Brain microvascular endothelial cell (primary cell): ENCODE data around the gene ZNHIT3.
A peak's percentile ranks its signal among the peaks of the same experiment; 100 is the strongest.

Experiments
- DNase-seq: peaks from one replicate; pipeline ENCODE4 v3.0.0-alpha.2; 2020
- H3K27ac ChIP-seq: fragments of 250-450 bp; sonication (Bioruptor Pico); 2 replicates; pipeline ENCODE4 v1.5.1; 2020; ENCODE audit warnings: mild to moderate bottlenecking, moderate library complexity
- H3K27me3 ChIP-seq: fragments of 250-450 bp; sonication (Bioruptor Pico); replicated peaks from 2 replicates; pipeline ENCODE4 v1.5.1; 2020; ENCODE audit warnings: mild to moderate bottlenecking
- H3K36me3 ChIP-seq: fragments of 250-450 bp; sonication (Bioruptor Pico); replicated peaks from 2 replicates; pipeline ENCODE4 v1.5.1; 2020; ENCODE audit warnings: mild to moderate bottlenecking
- H3K4me3 ChIP-seq: 2 replicates; pipeline ENCODE4 v1.5.1; 2011; ENCODE audit warnings: low read depth, mild to moderate bottlenecking, control low read depth, low read length, moderate library complexity
- CTCF ChIP-seq: IDR thresholded peaks from 2 replicates; pipeline ENCODE4 v1.5.1; 2011; ENCODE audit warnings: low read depth, mild to moderate bottlenecking, moderate library complexity, low read length, control low read depth, inconsistent platforms; ENCODE audit errors: missing control alignments
- in situ Hi-C: cut with HindIII; loops from 2 replicates; pipeline ENCODE4 v1.10.0; 2017; ENCODE audit warnings: low sequenced_read_pairs, low pct_ligation_motif_present

ZNHIT3 gene

GRCh38 chr17:36535669-36536081 is 49.2 kb downstream of the ZNHIT3 start:
- peak overlapping the region; percentile 93 for H3K4me3 ChIP-seq
- no peak for TF ChIP-seq CTCF
- DNase-seq = no peak
- H3K27me3 ChIP-seq = no peaks in the 10 kb centered on the region
- peaks cover 13% of the 10 kb centered on the region for H3K36me3 ChIP-seq
- in situ Hi-C loops = no loop called here
- H3K27ac ChIP-seq = peak overlapping the region; percentile 92

- in situ Hi-C loops = no loop called here
- H3K4me3 ChIP-seq = no peak overlapping the region
- H3K36me3 ChIP-seq = peaks cover 2% of the 10 kb centered on the region
- no peaks in the 10 kb centered on the region for H3K27me3 ChIP-seq
- no peak overlapping the region for H3K27ac ChIP-seq
- TF ChIP-seq CTCF = no peak
- DNase-seq = no peak
Observed at GRCh38 chr17:36540696-36541095, 54.2 kb downstream of the ZNHIT3 start.

GRCh38 chr17:36542755-36543154 is 56.3 kb downstream of the ZNHIT3 start:
- no peaks in the 10 kb centered on the region for H3K27me3 ChIP-seq
- H3K36me3 ChIP-seq = no peaks in the 10 kb centered on the region
- H3K4me3 ChIP-seq = no peak overlapping the region
- H3K27ac ChIP-seq = no peak overlapping the region
- TF ChIP-seq CTCF = no peak
- no peak for DNase-seq
- in situ Hi-C loops = no loop called here

- in situ Hi-C loops = no loop called here
- H3K36me3 ChIP-seq = no peaks in the 10 kb centered on the region
- no peaks in the 10 kb centered on the region for H3K27me3 ChIP-seq
- H3K27ac ChIP-seq = peak overlapping the region; percentile 95
- peak; percentile 34 for TF ChIP-seq CTCF
- DNase-seq = peak; percentile 47
- peak overlapping the region; percentile 95 for H3K4me3 ChIP-seq
Observed at GRCh38 chr17:36544044-36544306, 57.5 kb downstream of the ZNHIT3 start.

GRCh38 chr17:36544307-36545076 is 58.0 kb downstream of the ZNHIT3 start, which contains the start of gene GGNBP2:
Gene GGNBP2, plus strand, starts transcription at chr17:36544919. Its CDS starts 806 bp downstream, at chr17:36545725.
- in situ Hi-C loops = no loop called here
- Histone ChIP-seq H3K27me3 (no peaks in the 10 kb centered on the region), H3K4me3 (peak within 1 kb of the TSS; percentile 95), H3K27ac (peak within 1 kb of the TSS; percentile 95), H3K36me3 (no peaks in the 10 kb centered on the region)
- DNase-seq = peak; percentile 83
- no peak for TF ChIP-seq CTCF

- Histone ChIP-seq H3K27ac (peak overlapping the region; percentile 95), H3K27me3 (no peaks in the 10 kb centered on the region), H3K4me3 (peak overlapping the region; percentile 95), H3K36me3 (no peaks in the 10 kb centered on the region)
- TF ChIP-seq CTCF = no peak
- DNase-seq = no peak
- in situ Hi-C loops = no loop called here
Observed at GRCh38 chr17:36545077-36545464, 58.6 kb downstream of the ZNHIT3 start.
